HepG2 (cell line): Measurements from ENCODE around the gene TSHZ2. TPM values are rescaled to one million over a fixed set of nuclear protein-coding genes. Genes with fewer than 3 reads are reported as not detected.

Experiments
- ATAC-seq: fragments of 200-7000 bp; cut with Tn5 transposase; 3 replicates; pipeline ENCODE4 v1.9.1; 2020; ENCODE audit warnings: mild to moderate bottlenecking, moderate library complexity
- BruUV-seq: library from RNA; stranded (reverse); fragments of 400-500 nt; replicated peaks from 2 replicates; lab custom pipeline; 2021; lab: Mats Ljungman, UMichigan
- CTCF ChIA-PET: fragments of 300-600 bp; formaldehyde crosslinking; extraction: SDS; loops from one replicate; lab custom pipeline; 2021; ENCODE audit warnings: low total read pairs, inconsistent platforms, low intra/inter-chr PET ratio; lab: Yijun Ruan, JAX
- POLR2A ChIA-PET: fragments of 350-600 bp; sonication (Branson Sonifier 250); formaldehyde crosslinking; loops from one replicate; lab custom pipeline; 2020; ENCODE audit warnings: antibody characterized with exemption, inconsistent platforms; lab: Yijun Ruan, JAX
- DNase-seq: peaks from one replicate; pipeline ENCODE4 v3.0.0-alpha.2; 2015; ENCODE audit warnings: low spot score
- FAIRE-seq: peaks from 3 replicates; lab custom pipeline; 2011; peaks lifted over from hg19 to GRCh38; lab: Jason Lieb, UNC
- H2AFZ ChIP-seq: one replicate; pipeline ENCODE4 v1.6.1; 2011; ENCODE audit warnings: low read length, inconsistent platforms
- H3K27ac ChIP-seq: fragments of 300-600 bp; 3 replicates; pipeline ENCODE4 v1.8.0; 2011; ENCODE audit warnings: mixed run types, mild to moderate bottlenecking, mixed read lengths, low read length, inconsistent platforms; ENCODE audit not compliant: insufficient read depth; ENCODE audit errors: extremely low read length
- H3K27me3 ChIP-seq, 2 experiments: fragments of 200-600 bp in 1 of 2; 2 replicates in 1 of 2; 3 replicates in 1 of 2; pipeline versions ENCODE4 v1.6.0 to v1.8.0; 2011; ENCODE audit warnings: low read length in 2 of 2, mild to moderate bottlenecking in 2 of 2, moderate library complexity in 2 of 2, inconsistent platforms in 1 of 2; ENCODE audit not compliant: insufficient read depth in 2 of 2, control insufficient read depth in 1 of 2
- H3K36me3 ChIP-seq, 2 experiments: fragments of 200-600 bp in 1 of 2; replicated peaks in 1 of 2; 2 replicates in 1 of 2; 3 replicates in 1 of 2; pipeline versions ENCODE4 v1.5.1 to v1.8.0; 2011; ENCODE audit warnings: low read length in 2 of 2, inconsistent platforms in 1 of 2; ENCODE audit not compliant: insufficient read depth in 2 of 2, control insufficient read depth in 1 of 2
- H3K4me1 ChIP-seq: 2 replicates; pipeline ENCODE4 v1.5.1; 2012; ENCODE audit warnings: low read length, inconsistent platforms; ENCODE audit not compliant: insufficient read depth
- H3K4me2 ChIP-seq: 2 replicates; pipeline ENCODE4 v1.6.0; 2011; ENCODE audit warnings: low read depth, low read length, inconsistent platforms
- H3K4me3 ChIP-seq, 3 experiments: fragments of 200-600 bp in 1 of 3; sonication (generic), shearing (Covaris generic) in 1 of 3; replicated peaks in 1 of 3; 2 replicates each; pipeline ENCODE4 v1.5.1; 2011 to 2016; ENCODE audit warnings: low read length in 3 of 3, inconsistent platforms in 2 of 3, low read depth in 2 of 3, mild to moderate bottlenecking in 2 of 3, control low read depth in 1 of 3, mixed read lengths in 1 of 3; ENCODE audit not compliant: insufficient read depth in 1 of 3
- H3K79me2 ChIP-seq: one replicate; pipeline ENCODE4 v1.6.1; 2011; ENCODE audit warnings: low read length, inconsistent platforms; ENCODE audit not compliant: insufficient read depth
- H3K9ac ChIP-seq: 2 replicates; pipeline ENCODE4 v1.6.0; 2011; ENCODE audit warnings: mild to moderate bottlenecking, low read depth, low read length, inconsistent platforms; ENCODE audit not compliant: insufficient read depth
- H3K9me3 ChIP-seq: 2 replicates; pipeline ENCODE4 v1.5.1; 2012; ENCODE audit warnings: mild to moderate bottlenecking, low read length
- H4K20me1 ChIP-seq: 2 replicates; pipeline ENCODE4 v1.6.0; 2011; ENCODE audit warnings: inconsistent platforms, mild to moderate bottlenecking, low read length, moderate library complexity; ENCODE audit not compliant: insufficient read depth
- CCAR2 ChIP-seq: fragments of 200-400 bp; formaldehyde crosslinking; optimal IDR thresholded peaks from 2 replicates; pipeline ENCODE3; 2018; ENCODE audit warnings: low read depth, mild to moderate bottlenecking, low read length, moderate library complexity
- GTF2F1 ChIP-seq: fragments of 150-350 bp; IDR thresholded peaks from 2 replicates; pipeline ENCODE4 v1.6.1; 2014; ENCODE audit warnings: low read length
- NFE2L2 ChIP-seq: fragments of 150-350 bp; IDR thresholded peaks from 2 replicates; pipeline ENCODE4 v1.6.1; 2014; ENCODE audit warnings: low read length
- PAXIP1 ChIP-seq: sonication (generic); formaldehyde crosslinking; conservative IDR thresholded peaks from 2 replicates; pipeline ENCODE4 v1.4.0; 2020; ENCODE audit warnings: mild to moderate bottlenecking, missing genetic modification reagents, moderate library complexity
- SMAD9 ChIP-seq: sonication (generic); formaldehyde crosslinking; IDR thresholded peaks from 2 replicates; pipeline ENCODE4 v1.5.1; 2020; ENCODE audit warnings: mild to moderate bottlenecking, missing genetic modification reagents
- ZNF17 ChIP-seq: sonication (generic); formaldehyde crosslinking; IDR thresholded peaks from 2 replicates; pipeline ENCODE4 v1.5.0; 2020; ENCODE audit warnings: mild to moderate bottlenecking, missing genetic modification reagents
- ZNF770 ChIP-seq: sonication (generic); formaldehyde crosslinking; IDR thresholded peaks from 2 replicates; pipeline ENCODE4 v1.5.0; 2020; ENCODE audit warnings: mild to moderate bottlenecking, missing genetic modification reagents
- ZNF784 ChIP-seq: sonication (generic); formaldehyde crosslinking; IDR thresholded peaks from 2 replicates; pipeline ENCODE4 v1.5.1; 2020; ENCODE audit warnings: missing genetic modification reagents, mild to moderate bottlenecking, borderline replicate concordance
- WGBS: methylation state at CpG from one replicate; pipeline ENCODE4 v1.1.6; 2017; ENCODE audit warnings: low lambda C conversion rate; 5-methylcytosine and 5-hydroxymethylcytosine counted together
- in situ Hi-C: cut with HindIII; loops from 2 replicates; pipeline ENCODE4 v1.10.0; 2017; ENCODE audit warnings: low pct_unique_long_range_greater_than_20kb; ENCODE audit not compliant: extremely low pct_ligation_motif_present
- intact Hi-C: fragments of 100-400 bp; cut with micrococcal nuclease; formaldehyde crosslinking; loops from one replicate; pipeline ENCODE4 v1.10.0; 2022; ENCODE audit not compliant: unreplicated experiment
- polyA plus RNA-seq, 8 experiments: library from polyadenylated mRNA; depleted of rRNA in 3 of 8; stranded (reverse) in 7 of 8; unstranded in 1 of 8; fragments of >200 nt; fragmentation: Illumina TruSeq in 4 of 8; extraction: Trizol in 4 of 8; gene quantifications; 2 replicates each; pipeline versions ENCODE4 v1.2.1 to v1.2.3, GENCODE V29; 2011 to 2016; ENCODE audit warnings: low read depth in 4 of 8, missing spikeins in 1 of 8, mixed read lengths in 1 of 8; ENCODE audit not compliant: insufficient read depth in 1 of 8
- total RNA-seq, 5 experiments: library from RNA; depleted of rRNA; stranded (reverse); fragments of >200 nt; fragmentation: Illumina TruSeq; extraction: Trizol; gene quantifications; 2 replicates each; pipeline ENCODE4 v1.2.3, GENCODE V29; 2016; ENCODE audit warnings: low read depth in 1 of 5

The TSHZ2 gene
- total and polyA plus RNA-seq, 2 of the 13 experiments (the other 11 are each of a cell fraction or from before 2014, with no cell fraction given), result 0.01 TPM; not detected in 1

GRCh38 chr20:53210931-53211330, 238.8 kb downstream of the TSHZ2 start (continued):
- TF ChIP-seq PAXIP1 (CRISPR knock-in tag), result no peak
- no peak for TF ChIP-seq SMAD9 (CRISPR knock-in tag)
- no peak for TF ChIP-seq GTF2F1
- no peak for TF ChIP-seq ZNF770 (CRISPR knock-in tag)

- H3K9me3 ChIP-seq, result no peaks in the 10 kb centered on the region
- in situ Hi-C loops, result loop anchor here (5.0 to 25.0 kb wide), 3 partner anchors 325 to 897 kb away; no protein-coding TSS in a partner anchor
- intact Hi-C loops, result loop anchor here (10.0 kb wide), 1 partner anchor 267 kb away; no protein-coding TSS in a partner anchor
- no peaks in the 10 kb centered on the region for H3K79me2 ChIP-seq
- no peak overlapping the region for H3K4me3 ChIP-seq
- peaks cover 0 to 11% of the 10 kb centered on the region in 2 experiments; a peak in 2 of 5 replicates for H3K27me3 ChIP-seq
- H3K36me3 ChIP-seq, result no peaks in the 10 kb centered on the region
- H2AFZ ChIP-seq, result no peak overlapping the region
- ChIA-PET POLR2A (no interaction called here), CTCF (no interaction called here)
- WGBS, result 46% methylated on average over 5 of the region's 5 CpGs
- H3K4me1 ChIP-seq, result no peaks in the 10 kb centered on the region
- ATAC-seq (no peak), DNase-seq (no peak), FAIRE-seq (peak; percentile 37)
- H3K27ac ChIP-seq, result no peak overlapping the region
- no peaks in the 10 kb centered on the region for H4K20me1 ChIP-seq
- H3K9ac ChIP-seq, result no peak overlapping the region
- no peak overlapping the region for H3K4me2 ChIP-seq
- BruUV-seq, result no TSS peak
- TF ChIP-seq ZNF17 (no peak), ZNF784 (CRISPR knock-in tag) (no peak), CCAR2 (no peak), NFE2L2 (peak; percentile 77)
These were observed 239.9 kb downstream of the TSHZ2 start for GRCh38 chr20:53212018-53212417.
